Fibroblast of skin of left quadriceps (primary cell): ENCODE data around the gene SCN7A.
"Not testable (repeated sequence)": the region's sequence is repeated elsewhere in the genome, so short reads cannot be mapped to it uniquely, and the experiment has no call there.

Experiments used
- DNase-seq, 2 experiments: peaks; one replicate each; pipeline ENCODE4 v3.0.0-alpha.2; 2013; ENCODE audit warnings: low read depth in 2 of 2

The SCN7A gene

GRCh38 chr2:166360426-166360825, 133.6 kb downstream of the SCN7A start:
- DNase-seq: no peak

- DNase-seq: not testable (repeated sequence)
Measured at GRCh38 chr2:166357950-166358321, 136.1 kb downstream of the SCN7A start.

- no peak for DNase-seq
Measured at GRCh38 chr2:166357068-166357949, 136.7 kb downstream of the SCN7A start.
